Adrenal gland (tissue), 12 donors: ENCODE measurements around the gene RASGEF1C. TPM values are rescaled to one million over a fixed set of nuclear protein-coding genes. Genes with fewer than 3 reads are reported as not detected.
A peak's percentile ranks its signal among the peaks of the same experiment; 100 is the strongest.

Experiments used
- DNase-seq, 7 donors: peaks; one replicate each; pipeline ENCODE4 v3.0.0-alpha.2; 2019 to 2020
- H3K27ac ChIP-seq, 5 donors: fragments of 200-600 bp; sonication (generic) in 4 of 5; 1 replicate in 3 of 5; 2 replicates in 2 of 5; pipeline versions ENCODE4 v1.5.1 to v1.8.0; 2016 to 2020; ENCODE audit warnings: mild to moderate bottlenecking in 1 of 5
- H3K27me3 ChIP-seq: fragments of 200-600 bp; 2 replicates; pipeline ENCODE4 v1.8.0; 2021
- H3K36me3 ChIP-seq, 2 donors: fragments of 200-600 bp; replicated peaks in 1 of 2; 1 replicate in 1 of 2; 2 replicates in 1 of 2; pipeline versions ENCODE4 v1.5.1 to v1.8.0; 2018 to 2022
- H3K4me1 ChIP-seq, 2 donors: fragments of 200-600 bp; replicated peaks in 1 of 2; 1 replicate in 1 of 2; 2 replicates in 1 of 2; pipeline versions ENCODE4 v1.5.1 to v1.8.0; 2018 to 2021
- H3K4me3 ChIP-seq, 4 donors: fragments of 200-600 bp; sonication (generic) in 3 of 4; one replicate each; pipeline ENCODE4 v1.5.1; 2016 to 2018
- H3K9me3 ChIP-seq, 3 donors: fragments of 200-600 bp; sonication (generic) in 1 of 3; replicated peaks in 1 of 3; 1 replicate in 2 of 3; 2 replicates in 1 of 3; pipeline versions ENCODE4 v1.5.1 to v1.8.0; 2016 to 2021
- CTCF ChIP-seq, 6 experiments: fragments of 450-650 bp in 4 of 6; fragments of 200-600 bp in 2 of 6; sonication (generic) in 1 of 6; IDR thresholded peaks; 1 replicate in 5 of 6; 2 replicates in 1 of 6; pipeline versions ENCODE4 v1.5.1 to v1.8.0; 2016 to 2021; ENCODE audit warnings: antibody characterized with exemption in 6 of 6, mild to moderate bottlenecking in 2 of 6, moderate library complexity in 1 of 6
- POLR2A ChIP-seq, 2 donors: fragments of 450-650 bp; IDR thresholded peaks; one replicate each; pipeline ENCODE4 v1.6.1; 2017; ENCODE audit warnings: antibody characterized with exemption in 2 of 2, mild to moderate bottlenecking in 2 of 2, moderate library complexity in 1 of 2
- WGBS, 4 donors: extraction: QIAGEN DNeasy Blood & Tissue Kit in 2 of 4; methylation state at CpG; one replicate each; pipeline versions ENCODE4 v1.1.5 to v1.1.7; 2013 to 2017; 5-methylcytosine and 5-hydroxymethylcytosine counted together
- intact Hi-C, 2 donors: fragments of 100-400 bp; cut with DNase I; formaldehyde crosslinking; loops; one replicate each; pipeline versions ENCODE4 v1.14.1 to v1.15.0; 2022 to 2023
- polyA plus RNA-seq, 3 donors: library from polyadenylated mRNA; stranded (reverse); fragments of 200-250 nt in 2 of 3; fragments of 350-450 nt in 1 of 3; fragmentation: Illumina TruSeq in 1 of 3; extraction: RNeasy Lipid Tissue Mini Kit (QIAGEN cat#74804) in 1 of 3; gene quantifications; one replicate each; pipeline ENCODE4 v1.2.3, GENCODE V29; 2013 to 2014
- total RNA-seq, 9 donors: library from RNA; depleted of rRNA in 4 of 9; stranded (reverse); fragments of >200 nt in 4 of 9; fragments of 120-200 nt in 1 of 9; fragmentation: NEBNext Ultra II Directional in 1 of 9; extraction: Animal tissue kit (Norgen Biotek cat#: 25700) in 1 of 9; gene quantifications; one replicate each; pipeline versions ENCODE4 v1.1.0 to v1.2.4, GENCODE V29; 2013 to 2023
- donor health status: healthy with polysubstance abuse.
- donor health status: Bipolar disorder and iron deficiency.
- donor health status: DM: yes; HTN: yes; CAD: no.
- donor health status: DM: no; HTN: no; CAD: no.
- donor health status: DM: no; HTN: no; CAD: no.
- donor health status: DM: yes; HTN: yes; CAD: no.

RASGEF1C gene
- total and polyA plus RNA-seq, 12 donors, result 0.15 to 1.9 (median 0.74) TPM; not detected in 6

GRCh38 chr5:180208435-180209081, 453 bp downstream of the RASGEF1C start:
- whole genome bisulfite sequencing, 4 donors, result 4 to 31% (median 9%) methylated on average over 7 to 65 of the region's 65 CpGs
- peak overlapping the region in 1 of 4 donors; percentile 50 for H3K4me3 ChIP-seq
- no peaks in the 10 kb centered on the region for H3K9me3 ChIP-seq
- no peak overlapping the region for H3K27ac ChIP-seq
- DNase-seq, result peak in 3 of 7 donors; percentile 9 to 46 (median 26)
- no peaks in the 10 kb centered on the region for H3K36me3 ChIP-seq
- peaks cover 0 to 4% of the 10 kb centered on the region in 2 donors for H3K4me1 ChIP-seq
- intact Hi-C loops, result loop anchor here in 1 of 2 donors (2.0 kb wide), 1 partner anchor 80 kb away; no protein-coding TSS in a partner anchor
- H3K27me3 ChIP-seq, result peaks cover 7% of the 10 kb centered on the region
- peak in 1 of 6 experiments; percentile 7 for TF ChIP-seq CTCF (IDR thresholded peaks at IDR 0.05)
- no peak for TF ChIP-seq POLR2A (IDR thresholded peaks at IDR 0.05)

- intact Hi-C loops, result loop anchor here in 1 of 2 donors (2.0 kb wide), 1 partner anchor 79 kb away; no protein-coding TSS in a partner anchor
- DNase-seq, result peak in 1 of 7 donors; percentile 38
- Histone ChIP-seq H3K36me3 (no peaks in the 10 kb centered on the region), H3K9me3 (no peaks in the 10 kb centered on the region), H3K27me3 (peaks cover 7% of the 10 kb centered on the region), H3K27ac (no peak overlapping the region), H3K4me3 (peak overlapping the region in 1 of 4 donors; percentile 50), H3K4me1 (peaks cover 0 to 4% of the 10 kb centered on the region in 2 donors)
- WGBS, 4 donors, result 49 to 56% (median 51%) methylated on average over 8 to 14 of the region's 14 CpGs
- TF ChIP-seq POLR2A (IDR thresholded peaks at IDR 0.05), result no peak
- TF ChIP-seq CTCF (IDR thresholded peaks at IDR 0.05), result no peak
Observed at GRCh38 chr5:180208038-180208434, 975 bp downstream of the RASGEF1C start.

GRCh38 chr5:180207593-180207992, 1.4 kb downstream of the RASGEF1C start:
- TF ChIP-seq CTCF (IDR thresholded peaks at IDR 0.05) (no peak), POLR2A (IDR thresholded peaks at IDR 0.05) (no peak)
- peaks cover 0 to 4% of the 10 kb centered on the region in 2 donors for H3K4me1 ChIP-seq
- no peak overlapping the region for H3K27ac ChIP-seq
- H3K27me3 ChIP-seq, result peaks cover 7% of the 10 kb centered on the region
- intact Hi-C loops, result no loop called here
- H3K36me3 ChIP-seq, result no peaks in the 10 kb centered on the region
- no peak overlapping the region for H3K4me3 ChIP-seq
- no peaks in the 10 kb centered on the region for H3K9me3 ChIP-seq
- 53 to 84% (median 63%) methylated on average over 10 to 25 of the region's 25 CpGs for WGBS, 4 donors
- DNase-seq, result peak in 1 of 7 donors; percentile 30

GRCh38 chr5:180206993-180207392, 2.0 kb downstream of the RASGEF1C start:
- WGBS, 4 donors, result 85 to 92% (median 88%) methylated on average over 11 of the region's 11 CpGs
- H3K36me3 ChIP-seq, result no peaks in the 10 kb centered on the region
- peaks cover 7% of the 10 kb centered on the region for H3K27me3 ChIP-seq
- TF ChIP-seq CTCF (IDR thresholded peaks at IDR 0.05) (no peak), POLR2A (IDR thresholded peaks at IDR 0.05) (no peak)
- no peak overlapping the region for H3K4me3 ChIP-seq
- peak in 1 of 7 donors; percentile 7 for DNase-seq
- no peaks in the 10 kb centered on the region for H3K9me3 ChIP-seq
- no peak overlapping the region for H3K27ac ChIP-seq
- H3K4me1 ChIP-seq, result peaks cover 0 to 4% of the 10 kb centered on the region in 2 donors
- intact Hi-C loops, result no loop called here
